Measurements from ENCODE around the gene BASP1.

BASP1 gene

GRCh38 chr5:17259630-17260257, 42.3 kb downstream of the BASP1 start:
- Histone ChIP-seq H3K4me1 (ENCODE audit: insufficient read depth, poor library complexity, severe bottlenecking) (peaks cover 38% of the 10 kb centered on the region), H3K27me3 (ENCODE audit: insufficient read depth, poor library complexity, severe bottlenecking) (no peaks in the 10 kb centered on the region), H3K9me3 (ENCODE audit: severe bottlenecking) (no peaks in the 10 kb centered on the region), H3K27ac (ENCODE audit: poor library complexity, severe bottlenecking) (no peak overlapping the region), H3K36me3 (ENCODE audit: low read depth) (peaks cover 63% of the 10 kb centered on the region), H3K4me3 (ENCODE audit: severe bottlenecking) (no peak overlapping the region)
- no peak for DNase-seq (ENCODE audit: low spot score)
- no peak for TF ChIP-seq CTCF (IDR thresholded peaks at IDR 0.05; ENCODE audit: poor library complexity, severe bottlenecking)
- ATAC-seq (ENCODE audit: low read depth) = no peak

GRCh38 chr5:17260549-17260948, 43.1 kb downstream of the BASP1 start:
- no peak overlapping the region for H3K27ac ChIP-seq (ENCODE audit: poor library complexity, severe bottlenecking)
- no peak for ATAC-seq (ENCODE audit: low read depth)

GRCh38 chr5:17261075-17261474, 43.6 kb downstream of the BASP1 start:
- peaks cover 25% of the 10 kb centered on the region for H3K4me1 ChIP-seq (ENCODE audit: insufficient read depth, poor library complexity, severe bottlenecking)
- DNase-seq (ENCODE audit: low spot score) = no peak
- TF ChIP-seq CTCF (IDR thresholded peaks at IDR 0.05; ENCODE audit: poor library complexity, severe bottlenecking) = no peak

More at GRCh38 chr5:17260549-17260948, 43.1 kb downstream of the BASP1 start:
- no peak for DNase-seq (ENCODE audit: low spot score)
- no peak for TF ChIP-seq CTCF (IDR thresholded peaks at IDR 0.05; ENCODE audit: poor library complexity, severe bottlenecking)
- H3K9me3 ChIP-seq (ENCODE audit: severe bottlenecking) = no peaks in the 10 kb centered on the region
- H3K4me1 ChIP-seq (ENCODE audit: insufficient read depth, poor library complexity, severe bottlenecking) = peaks cover 30% of the 10 kb centered on the region
- H3K27me3 ChIP-seq (ENCODE audit: insufficient read depth, poor library complexity, severe bottlenecking) = no peaks in the 10 kb centered on the region
- no peak overlapping the region for H3K4me3 ChIP-seq (ENCODE audit: severe bottlenecking)
- H3K36me3 ChIP-seq (ENCODE audit: low read depth) = peaks cover 66% of the 10 kb centered on the region

GRCh38 chr5:17265041-17265440, 47.6 kb downstream of the BASP1 start:
- ATAC-seq (ENCODE audit: low read depth) = no peak
- H3K36me3 ChIP-seq (ENCODE audit: low read depth) = peaks cover 58% of the 10 kb centered on the region
- H3K27ac ChIP-seq (ENCODE audit: poor library complexity, severe bottlenecking) = no peak overlapping the region
- H3K4me3 ChIP-seq (ENCODE audit: severe bottlenecking) = no peak overlapping the region
- peaks cover 2% of the 10 kb centered on the region for H3K9me3 ChIP-seq (ENCODE audit: severe bottlenecking)
- H3K27me3 ChIP-seq (ENCODE audit: insufficient read depth, poor library complexity, severe bottlenecking) = no peaks in the 10 kb centered on the region
- DNase-seq (ENCODE audit: low spot score) = no peak
- no peak for TF ChIP-seq CTCF (IDR thresholded peaks at IDR 0.05; ENCODE audit: poor library complexity, severe bottlenecking)
- H3K4me1 ChIP-seq (ENCODE audit: insufficient read depth, poor library complexity, severe bottlenecking) = no peaks in the 10 kb centered on the region

More at GRCh38 chr5:17261075-17261474, 43.6 kb downstream of the BASP1 start:
- Histone ChIP-seq H3K27ac (ENCODE audit: poor library complexity, severe bottlenecking) (no peak overlapping the region), H3K9me3 (ENCODE audit: severe bottlenecking) (no peaks in the 10 kb centered on the region), H3K36me3 (ENCODE audit: low read depth) (peaks cover 60% of the 10 kb centered on the region), H3K27me3 (ENCODE audit: insufficient read depth, poor library complexity, severe bottlenecking) (no peaks in the 10 kb centered on the region), H3K4me3 (ENCODE audit: severe bottlenecking) (no peak overlapping the region)
- ATAC-seq (ENCODE audit: low read depth) = no peak

GRCh38 chr5:17267106-17267505, 49.7 kb downstream of the BASP1 start:
- H3K27me3 ChIP-seq (ENCODE audit: insufficient read depth, poor library complexity, severe bottlenecking) = no peaks in the 10 kb centered on the region
- no peak for TF ChIP-seq CTCF (IDR thresholded peaks at IDR 0.05; ENCODE audit: poor library complexity, severe bottlenecking)
- no peak overlapping the region for H3K4me3 ChIP-seq (ENCODE audit: severe bottlenecking)
- DNase-seq (ENCODE audit: low spot score) = no peak
- H3K4me1 ChIP-seq (ENCODE audit: insufficient read depth, poor library complexity, severe bottlenecking) = no peaks in the 10 kb centered on the region
- peaks cover 52% of the 10 kb centered on the region for H3K36me3 ChIP-seq (ENCODE audit: low read depth)
- no peak for ATAC-seq (ENCODE audit: low read depth)
- H3K9me3 ChIP-seq (ENCODE audit: severe bottlenecking) = peaks cover 2% of the 10 kb centered on the region
- no peak overlapping the region for H3K27ac ChIP-seq (ENCODE audit: poor library complexity, severe bottlenecking)
